ENCODE measurements around the gene RRM2. TPM values are rescaled to one million over a fixed set of nuclear protein-coding genes. Genes with fewer than 3 reads are reported as not detected.

The RRM2 gene
- total RNA-seq, 2 experiments from 2014 or later = 571 to 604 TPM

- peak overlapping the region; percentile 70 for H3K4me3 Mint-ChIP-seq
- no peaks in the 10 kb centered on the region for H3K36me3 Mint-ChIP-seq (ENCODE audit: low read depth)
- H3K27me3 Mint-ChIP-seq (ENCODE audit: low read depth) = peaks cover 61% of the 10 kb centered on the region
- no peaks in the 10 kb centered on the region for H3K9me3 Mint-ChIP-seq (ENCODE audit: insufficient read depth)
- H3K27ac Mint-ChIP-seq = peak overlapping the region; percentile 62
- POLR2A ChIA-PET = interaction anchor here (0.5 to 2.2 kb wide), 2 partner anchors 35 to 45 kb away, joined by 3 to 8 read pairs; no protein-coding TSS in a partner anchor
- peaks cover 27% of the 10 kb centered on the region for H3K4me1 Mint-ChIP-seq (ENCODE audit: low read depth)
- ATAC-seq (peak; percentile 43), DNase-seq (peak; percentile 59)
- CTCF ChIA-PET = interaction anchor here (1.1 to 2.7 kb wide), 3 partner anchors 9 to 15 kb away, joined by 4 to 15 read pairs (median 5); no protein-coding TSS in a partner anchor
These were observed 41.8 kb upstream of the RRM2 start for GRCh38 chr2:10080536-10081304.

- Mint-ChIP-seq H3K9me3 (ENCODE audit: insufficient read depth) (no peaks in the 10 kb centered on the region), H3K36me3 (ENCODE audit: low read depth) (no peaks in the 10 kb centered on the region), H3K4me1 (ENCODE audit: low read depth) (peaks cover 27% of the 10 kb centered on the region), H3K27ac (no peak overlapping the region), H3K4me3 (no peak overlapping the region), H3K27me3 (ENCODE audit: low read depth) (peaks cover 56% of the 10 kb centered on the region)
- CTCF ChIA-PET = interaction anchor here (1.0 to 2.7 kb wide), 9 partner anchors 9 to 352 kb away, joined by 3 to 28 read pairs (median 5); no protein-coding TSS in a partner anchor
- POLR2A ChIA-PET = interaction anchor here (1.2 kb wide), 1 partner anchor 35 kb away, joined by 4 read pairs; no protein-coding TSS in a partner anchor
- DNase-seq (no peak), ATAC-seq (no peak)
These were observed 39.5 kb upstream of the RRM2 start for GRCh38 chr2:10083046-10083445.

- Mint-ChIP-seq H3K4me3 (no peak overlapping the region), H3K4me1 (ENCODE audit: low read depth) (peaks cover 20% of the 10 kb centered on the region), H3K27me3 (ENCODE audit: low read depth) (peaks cover 53% of the 10 kb centered on the region), H3K27ac (no peak overlapping the region), H3K36me3 (ENCODE audit: low read depth) (no peaks in the 10 kb centered on the region), H3K9me3 (ENCODE audit: insufficient read depth) (no peaks in the 10 kb centered on the region)
- no peak for ATAC-seq
- POLR2A ChIA-PET = no interaction called here
- DNase-seq = no peak
- CTCF ChIA-PET = interaction anchor here (1.0 to 2.9 kb wide), 8 partner anchors 8 to 325 kb away, joined by 3 to 28 read pairs (median 6); no protein-coding TSS in a partner anchor
These were observed 38.8 kb upstream of the RRM2 start for GRCh38 chr2:10083692-10084211.

DNA sequence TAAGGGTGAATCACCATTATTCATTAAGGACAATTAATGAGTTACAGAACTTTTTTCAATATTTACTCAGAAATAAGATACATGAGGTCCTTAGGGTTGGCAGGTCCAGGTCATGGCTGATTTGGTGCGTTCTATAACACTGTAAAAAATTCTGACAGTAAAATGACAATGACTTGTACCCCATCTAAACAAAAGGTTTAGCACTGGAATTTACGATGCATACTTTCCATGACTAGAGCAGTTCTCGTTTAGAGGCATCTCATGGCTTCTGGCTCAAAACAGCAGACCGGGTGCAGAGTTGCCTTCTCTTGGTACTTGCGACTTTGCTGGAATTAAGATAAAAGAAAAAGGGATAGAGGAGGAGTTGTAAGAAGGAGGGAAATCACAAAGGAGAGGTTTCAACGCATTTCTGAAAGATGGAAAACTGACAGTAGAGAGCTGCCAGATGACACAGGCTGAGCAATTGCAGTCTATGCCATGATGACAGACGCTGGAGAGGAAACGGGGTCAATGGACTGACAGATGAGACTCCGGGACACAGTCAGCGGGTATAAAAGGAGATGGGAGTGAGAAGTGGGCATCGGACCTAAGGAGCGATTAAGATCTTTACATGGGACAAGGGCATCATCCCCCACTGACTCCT, 38.2 kb upstream of the RRM2 start:
- Mint-ChIP-seq H3K4me3 (no peak overlapping the region), H3K9me3 (ENCODE audit: insufficient read depth) (no peaks in the 10 kb centered on the region), H3K36me3 (ENCODE audit: low read depth) (no peaks in the 10 kb centered on the region), H3K27ac (no peak overlapping the region), H3K4me1 (ENCODE audit: low read depth) (peaks cover 15% of the 10 kb centered on the region), H3K27me3 (ENCODE audit: low read depth) (peaks cover 51% of the 10 kb centered on the region)
- ChIA-PET POLR2A (interaction anchor here (1.4 kb wide), 1 partner anchor 17 kb away, joined by 3 read pairs; no protein-coding TSS in a partner anchor), CTCF (interaction anchor here (0.9 to 8.8 kb wide), 7 partner anchors 12 to 350 kb away, joined by 3 to 94 read pairs (median 9); no protein-coding TSS in a partner anchor)
- DNase-seq (no peak), ATAC-seq (no peak)

DNA sequence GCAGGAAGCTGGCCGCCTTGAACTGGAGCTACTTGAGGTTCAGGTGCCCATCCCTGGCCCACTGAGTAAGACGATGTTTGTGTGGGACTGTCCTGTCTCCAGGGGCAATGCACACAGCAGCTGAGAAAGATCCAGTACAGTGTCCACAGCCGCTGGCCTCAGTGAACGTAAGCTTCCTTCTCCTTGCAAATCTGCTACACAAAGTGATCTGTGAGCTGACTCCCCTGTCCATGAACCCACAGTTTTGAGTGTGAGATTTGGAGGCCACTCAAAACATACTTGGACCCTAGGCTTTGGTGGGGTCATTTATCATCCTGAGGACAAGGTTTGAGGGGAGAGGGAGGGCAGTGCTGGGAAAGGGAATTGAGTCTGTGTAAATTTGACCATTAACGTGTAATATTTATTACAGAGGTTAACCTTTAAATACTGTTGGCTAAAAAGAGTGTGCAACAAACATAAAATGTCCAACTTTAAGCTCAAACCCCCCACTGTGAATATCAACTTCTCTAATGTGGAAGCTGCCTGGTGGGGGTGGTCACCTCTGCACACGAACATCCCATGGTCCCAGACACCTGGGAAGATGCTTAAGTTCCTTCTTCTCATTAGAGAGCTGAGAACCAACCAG, 37.4 kb upstream of the RRM2 start:
- peaks cover 59% of the 10 kb centered on the region for H3K27me3 Mint-ChIP-seq (ENCODE audit: low read depth)
- CTCF ChIA-PET = interaction anchor here (0.9 to 8.8 kb wide), 8 partner anchors 9 to 350 kb away, joined by 3 to 94 read pairs (median 4); no protein-coding TSS in a partner anchor
- H3K4me3 Mint-ChIP-seq = no peak overlapping the region
- peaks cover 15% of the 10 kb centered on the region for H3K4me1 Mint-ChIP-seq (ENCODE audit: low read depth)
- DNase-seq = no peak
- no peak for ATAC-seq
- H3K27ac Mint-ChIP-seq = no peak overlapping the region
- POLR2A ChIA-PET = interaction anchor here (1.4 kb wide), 1 partner anchor 17 kb away, joined by 3 read pairs; no protein-coding TSS in a partner anchor
- no peaks in the 10 kb centered on the region for H3K36me3 Mint-ChIP-seq (ENCODE audit: low read depth)
- no peaks in the 10 kb centered on the region for H3K9me3 Mint-ChIP-seq (ENCODE audit: insufficient read depth)

DNA sequence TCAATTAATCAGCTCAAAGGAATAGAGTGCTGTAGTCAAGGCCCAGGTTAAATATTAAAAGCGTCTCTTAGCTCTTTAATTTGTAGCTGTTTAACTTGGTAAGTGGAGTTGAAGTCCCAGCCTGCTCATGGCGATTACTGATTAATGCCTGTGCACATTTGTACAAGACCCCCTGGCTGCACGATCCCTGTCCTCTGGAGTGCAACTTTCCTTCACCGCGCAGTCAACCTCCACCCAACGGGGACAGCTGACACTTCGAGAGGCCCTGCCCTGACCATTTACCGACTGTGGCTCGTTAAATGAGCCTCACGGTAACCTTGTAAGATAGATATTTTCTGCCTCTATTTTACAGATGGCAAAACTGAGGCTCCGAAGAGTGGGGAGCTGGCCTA, 36.9 kb upstream of the RRM2 start:
- no peak for ATAC-seq
- peaks cover 15% of the 10 kb centered on the region for H3K4me1 Mint-ChIP-seq (ENCODE audit: low read depth)
- ChIA-PET POLR2A (interaction anchor here (1.4 kb wide), 1 partner anchor 16 kb away, joined by 3 read pairs; no protein-coding TSS in a partner anchor), CTCF (interaction anchor here (1.1 to 8.8 kb wide), 6 partner anchors 9 to 349 kb away, joined by 3 to 94 read pairs (median 7); no protein-coding TSS in a partner anchor)
- no peaks in the 10 kb centered on the region for H3K36me3 Mint-ChIP-seq (ENCODE audit: low read depth)
- no peak overlapping the region for H3K27ac Mint-ChIP-seq
- H3K4me3 Mint-ChIP-seq = no peak overlapping the region
- H3K27me3 Mint-ChIP-seq (ENCODE audit: low read depth) = peaks cover 62% of the 10 kb centered on the region
- no peak for DNase-seq
- H3K9me3 Mint-ChIP-seq (ENCODE audit: insufficient read depth) = no peaks in the 10 kb centered on the region

GRCh38 chr2:10086950-10087349, 35.6 kb upstream of the RRM2 start:
- Mint-ChIP-seq H3K9me3 (ENCODE audit: insufficient read depth) (peaks cover under 1% of the 10 kb centered on the region), H3K27ac (no peak overlapping the region), H3K36me3 (ENCODE audit: low read depth) (peaks cover under 1% of the 10 kb centered on the region), H3K4me3 (no peak overlapping the region), H3K4me1 (ENCODE audit: low read depth) (peaks cover 11% of the 10 kb centered on the region), H3K27me3 (ENCODE audit: low read depth) (peaks cover 65% of the 10 kb centered on the region)
- no peak for ATAC-seq
- DNase-seq = no peak
- CTCF ChIA-PET = interaction anchor here (1.4 to 8.8 kb wide), 3 partner anchors 10 to 102 kb away, joined by 3 to 94 read pairs (median 13); no protein-coding TSS in a partner anchor
- POLR2A ChIA-PET = no interaction called here

GRCh38 chr2:10087360-10087759, 35.2 kb upstream of the RRM2 start:
- Mint-ChIP-seq H3K9me3 (ENCODE audit: insufficient read depth) (peaks cover 5% of the 10 kb centered on the region), H3K36me3 (ENCODE audit: low read depth) (peaks cover 5% of the 10 kb centered on the region), H3K27me3 (ENCODE audit: low read depth) (peaks cover 69% of the 10 kb centered on the region), H3K27ac (no peak overlapping the region), H3K4me1 (ENCODE audit: low read depth) (peaks cover 14% of the 10 kb centered on the region), H3K4me3 (no peak overlapping the region)
- ChIA-PET POLR2A (interaction anchor here (0.6 kb wide), 1 partner anchor 18 kb away, joined by 3 read pairs; no protein-coding TSS in a partner anchor), CTCF (interaction anchor here (1.4 to 8.8 kb wide), 3 partner anchors 10 to 103 kb away, joined by 3 to 94 read pairs (median 13); no protein-coding TSS in a partner anchor)
- no peak for DNase-seq
- no peak for ATAC-seq

- DNase-seq = no peak
- POLR2A ChIA-PET = interaction anchor here (0.6 kb wide), 1 partner anchor 51 kb away, joined by 4 read pairs; no protein-coding TSS in a partner anchor
- H3K36me3 Mint-ChIP-seq (ENCODE audit: low read depth) = peaks cover 5% of the 10 kb centered on the region
- no peak for ATAC-seq
- peaks cover 13% of the 10 kb centered on the region for H3K4me1 Mint-ChIP-seq (ENCODE audit: low read depth)
- H3K9me3 Mint-ChIP-seq (ENCODE audit: insufficient read depth) = peaks cover 7% of the 10 kb centered on the region
- peaks cover 62% of the 10 kb centered on the region for H3K27me3 Mint-ChIP-seq (ENCODE audit: low read depth)
- no peak overlapping the region for H3K4me3 Mint-ChIP-seq
- CTCF ChIA-PET = interaction anchor here (1.0 to 8.8 kb wide), 3 partner anchors 18 to 346 kb away, joined by 3 to 94 read pairs (median 3); no protein-coding TSS in a partner anchor
- no peak overlapping the region for H3K27ac Mint-ChIP-seq
These were observed 32.9 kb upstream of the RRM2 start for GRCh38 chr2:10089565-10090190.

DNA sequence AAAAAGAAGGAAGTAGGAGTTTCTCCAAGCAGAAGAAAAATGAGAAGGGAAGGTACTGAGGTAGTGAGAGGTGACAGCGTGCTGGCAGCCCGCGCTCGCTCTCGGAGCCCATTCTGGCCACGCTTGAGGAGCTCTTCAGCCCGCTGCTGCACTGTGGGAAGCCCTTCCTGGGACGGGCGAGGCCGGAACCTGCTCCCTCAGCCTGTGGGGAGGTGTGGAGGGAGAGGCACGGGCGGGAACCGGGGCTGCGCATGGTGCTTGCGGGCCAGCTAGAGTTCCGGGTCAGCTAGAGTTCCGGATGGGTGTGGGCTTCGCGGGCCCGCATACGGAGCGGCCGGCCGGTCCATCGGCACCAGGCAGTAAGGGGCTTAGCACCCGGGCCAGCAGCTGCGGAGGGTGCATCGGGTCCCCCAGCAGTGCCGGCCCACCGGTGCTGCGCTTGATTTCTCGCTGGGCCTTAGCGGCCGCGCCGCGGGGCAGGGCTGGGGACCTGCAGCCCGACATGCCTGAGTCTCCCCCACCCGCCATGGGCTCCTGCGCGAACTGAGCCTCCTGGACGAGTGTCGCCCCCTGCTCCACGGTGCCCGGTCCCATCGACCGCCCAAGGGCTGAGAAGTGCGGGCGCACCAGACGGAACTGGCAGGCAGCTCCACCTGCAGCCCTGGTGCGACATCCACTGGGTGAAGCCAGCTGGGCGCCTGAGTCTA, 31.2 kb upstream of the RRM2 start:
- Mint-ChIP-seq H3K36me3 (ENCODE audit: low read depth) (peaks cover 5% of the 10 kb centered on the region), H3K27ac (no peak overlapping the region), H3K4me3 (peak overlapping the region; percentile 5), H3K4me1 (ENCODE audit: low read depth) (peaks cover 13% of the 10 kb centered on the region), H3K9me3 (ENCODE audit: insufficient read depth) (peaks cover 7% of the 10 kb centered on the region), H3K27me3 (ENCODE audit: low read depth) (peaks cover 59% of the 10 kb centered on the region)
- CTCF ChIA-PET = interaction anchor here (0.8 to 8.8 kb wide), 12 partner anchors 9 to 344 kb away, joined by 3 to 94 read pairs (median 4); no protein-coding TSS in a partner anchor
- POLR2A ChIA-PET = no interaction called here
- DNase-seq (peak; percentile 39), ATAC-seq (peak; percentile 64)

Measured in activated CD8-positive, alpha-beta T cell treated with anti-CD3 and anti-CD28 coated beads, Interleukin-2, amount 10 ng/mL, durations not matched to agents 7 days and 5 days (primary cell).